Measurements from ENCODE around the gene EEF1AKMT1. TPM values are rescaled to one million over a fixed set of nuclear protein-coding genes. Genes with fewer than 3 reads are reported as not detected.

Gene EEF1AKMT1
- total RNA-seq, 1 experiment from 2014 or later, result 9.8 TPM

DNA sequence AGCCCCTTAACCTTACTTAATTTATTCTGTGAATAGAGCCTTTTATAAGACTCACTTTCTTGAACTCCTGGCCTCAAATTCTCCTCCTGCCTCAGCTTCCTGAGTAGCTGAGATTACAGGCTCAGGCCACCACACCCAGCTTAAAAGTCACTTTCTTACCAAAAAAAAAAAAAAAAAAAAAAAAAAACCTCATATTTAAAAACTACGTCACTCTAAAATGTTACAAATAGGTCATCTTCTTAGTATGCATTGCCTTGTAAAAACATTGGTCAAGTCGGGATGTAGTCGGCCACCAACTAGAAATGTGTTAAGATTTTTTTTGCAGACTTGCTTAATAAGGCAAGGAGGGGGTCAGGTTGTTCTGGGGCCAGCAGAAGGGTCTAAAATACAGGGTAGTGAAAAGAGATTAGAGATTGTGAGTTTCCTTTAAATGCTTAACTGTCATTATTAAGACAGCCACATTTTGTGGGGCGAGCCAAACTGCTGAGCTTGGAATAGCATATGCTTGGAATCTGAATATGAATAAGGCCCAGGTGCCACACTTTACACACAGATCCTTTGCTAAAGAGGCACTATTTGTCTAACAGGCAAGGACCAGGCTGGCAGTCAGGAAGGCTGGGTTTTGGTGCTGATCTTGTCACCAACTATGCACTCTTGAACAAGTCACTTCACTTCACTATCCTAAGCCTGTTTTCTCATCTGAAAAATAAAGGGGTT is 86.7 kb downstream of the EEF1AKMT1 start:
- H2AFZ ChIP-seq (ENCODE audit: low read depth, low read length, poor library complexity, severe bottlenecking), result no peak overlapping the region
- H4K20me1 ChIP-seq (ENCODE audit: insufficient read depth), result no peaks in the 10 kb centered on the region
- ChIA-PET CTCF (no interaction called here), RAD21 (ENCODE audit: low non-redundant PET in 1 of 2, low total read pairs in 2 of 2, uncharacterized antibody in 2 of 2, unreplicated experiment in 2 of 2) (no interaction called here), POLR2A (no interaction called here)
- DNase-seq (ENCODE audit: low read depth, low spot score) (no peak), ATAC-seq (no peak)
- H3K9me3 ChIP-seq (ENCODE audit: control insufficient read depth in 1 of 2, insufficient read depth in 1 of 2, low read depth in 1 of 2, low read length in 2 of 2), result no peaks in the 10 kb centered on the region
- no peaks in the 10 kb centered on the region for H3K79me2 ChIP-seq (ENCODE audit: insufficient read depth, low read length)
- H3K9me2 ChIP-seq (ENCODE audit: insufficient read depth), result no peaks in the 10 kb centered on the region
- H3K4me2 ChIP-seq (ENCODE audit: low read length), result no peak overlapping the region
- no peaks in the 10 kb centered on the region; a peak in 1 of 4 replicates for H3K36me3 ChIP-seq (ENCODE audit: control insufficient read depth in 1 of 2, insufficient read depth in 2 of 2, low read length in 2 of 2)
- H3K4me1 ChIP-seq (ENCODE audit: control insufficient read depth in 1 of 2, insufficient read depth in 2 of 2, low read length in 2 of 2), result no peaks in the 10 kb centered on the region
- no TSS peak for BruUV-seq (replicated peaks)
- no peak overlapping the region for H3K27ac ChIP-seq (ENCODE audit: low read depth, low read length)
- intact Hi-C loops (cut with micrococcal nuclease), result no loop called here
- no peaks in the 10 kb centered on the region for H3K27me3 ChIP-seq (ENCODE audit: insufficient read depth, low read length)
- no peak overlapping the region for H3K4me3 ChIP-seq (replicated peaks in 1 of 2; ENCODE audit: low read depth in 1 of 2, low read length in 2 of 2)
- TF ChIP-seq SRF (IDR thresholded peaks at IDR 0.05; ENCODE audit: low read depth) (no peak), RAD21 (IDR thresholded peaks at IDR 0.05; ENCODE audit: low read depth) (no peak), YY1 (IDR thresholded peaks at IDR 0.05; ENCODE audit: extremely low read depth, insufficient replicate concordance, low read depth, low read length) (no peak), ZFX (IDR thresholded peaks at IDR 0.05) (no peak), ATF3 (IDR thresholded peaks at IDR 0.05) (no peak), EGR1 (IDR thresholded peaks at IDR 0.05; ENCODE audit: low read depth) (no peak), ELF1 (IDR thresholded peaks at IDR 0.05; ENCODE audit: borderline replicate concordance, low read depth) (no peak), ZNF274 (IDR thresholded peaks at IDR 0.05; ENCODE audit: low read depth, low read length) (no peak), SP1 (IDR thresholded peaks at IDR 0.05; ENCODE audit: low read depth) (no peak), EZH2phosphoT487 (IDR thresholded peaks at IDR 0.05; ENCODE audit: borderline replicate concordance) (no peak), POLR2AphosphoS5 (IDR thresholded peaks at IDR 0.05; ENCODE audit: low read depth, low read length) (no peak), TCF7L2 (IDR thresholded peaks at IDR 0.05; ENCODE audit: borderline replicate concordance, extremely low read depth, insufficient read depth, insufficient read length) (no peak), CEBPB (IDR thresholded peaks at IDR 0.05; ENCODE audit: low read depth) (no peak)
- TF ChIP-seq, protein P1, sequence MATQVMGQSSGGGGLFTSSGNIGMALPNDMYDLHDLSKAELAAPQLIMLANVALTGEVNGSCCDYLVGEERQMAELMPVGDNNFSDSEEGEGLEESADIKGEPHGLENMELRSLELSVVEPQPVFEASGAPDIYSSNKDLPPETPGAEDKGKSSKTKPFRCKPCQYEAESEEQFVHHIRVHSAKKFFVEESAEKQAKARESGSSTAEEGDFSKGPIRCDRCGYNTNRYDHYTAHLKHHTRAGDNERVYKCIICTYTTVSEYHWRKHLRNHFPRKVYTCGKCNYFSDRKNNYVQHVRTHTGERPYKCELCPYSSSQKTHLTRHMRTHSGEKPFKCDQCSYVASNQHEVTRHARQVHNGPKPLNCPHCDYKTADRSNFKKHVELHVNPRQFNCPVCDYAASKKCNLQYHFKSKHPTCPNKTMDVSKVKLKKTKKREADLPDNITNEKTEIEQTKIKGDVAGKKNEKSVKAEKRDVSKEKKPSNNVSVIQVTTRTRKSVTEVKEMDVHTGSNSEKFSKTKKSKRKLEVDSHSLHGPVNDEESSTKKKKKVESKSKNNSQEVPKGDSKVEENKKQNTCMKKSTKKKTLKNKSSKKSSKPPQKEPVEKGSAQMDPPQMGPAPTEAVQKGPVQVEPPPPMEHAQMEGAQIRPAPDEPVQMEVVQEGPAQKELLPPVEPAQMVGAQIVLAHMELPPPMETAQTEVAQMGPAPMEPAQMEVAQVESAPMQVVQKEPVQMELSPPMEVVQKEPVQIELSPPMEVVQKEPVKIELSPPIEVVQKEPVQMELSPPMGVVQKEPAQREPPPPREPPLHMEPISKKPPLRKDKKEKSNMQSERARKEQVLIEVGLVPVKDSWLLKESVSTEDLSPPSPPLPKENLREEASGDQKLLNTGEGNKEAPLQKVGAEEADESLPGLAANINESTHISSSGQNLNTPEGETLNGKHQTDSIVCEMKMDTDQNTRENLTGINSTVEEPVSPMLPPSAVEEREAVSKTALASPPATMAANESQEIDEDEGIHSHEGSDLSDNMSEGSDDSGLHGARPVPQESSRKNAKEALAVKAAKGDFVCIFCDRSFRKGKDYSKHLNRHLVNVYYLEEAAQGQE (IDR thresholded peaks at IDR 0.05; ENCODE audit: low read depth), result no peak
- TF ChIP-seq, protein P2, sequence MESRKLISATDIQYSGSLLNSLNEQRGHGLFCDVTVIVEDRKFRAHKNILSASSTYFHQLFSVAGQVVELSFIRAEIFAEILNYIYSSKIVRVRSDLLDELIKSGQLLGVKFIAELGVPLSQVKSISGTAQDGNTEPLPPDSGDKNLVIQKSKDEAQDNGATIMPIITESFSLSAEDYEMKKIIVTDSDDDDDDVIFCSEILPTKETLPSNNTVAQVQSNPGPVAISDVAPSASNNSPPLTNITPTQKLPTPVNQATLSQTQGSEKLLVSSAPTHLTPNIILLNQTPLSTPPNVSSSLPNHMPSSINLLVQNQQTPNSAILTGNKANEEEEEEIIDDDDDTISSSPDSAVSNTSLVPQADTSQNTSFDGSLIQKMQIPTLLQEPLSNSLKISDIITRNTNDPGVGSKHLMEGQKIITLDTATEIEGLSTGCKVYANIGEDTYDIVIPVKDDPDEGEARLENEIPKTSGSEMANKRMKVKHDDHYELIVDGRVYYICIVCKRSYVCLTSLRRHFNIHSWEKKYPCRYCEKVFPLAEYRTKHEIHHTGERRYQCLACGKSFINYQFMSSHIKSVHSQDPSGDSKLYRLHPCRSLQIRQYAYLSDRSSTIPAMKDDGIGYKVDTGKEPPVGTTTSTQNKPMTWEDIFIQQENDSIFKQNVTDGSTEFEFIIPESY (IDR thresholded peaks at IDR 0.05; ENCODE audit: extremely low read depth, insufficient replicate concordance, low read length), result no peak
- no peak overlapping the region for H3K9ac ChIP-seq (ENCODE audit: low read length)
